ENCODE results near the gene PPIA.

DNA sequence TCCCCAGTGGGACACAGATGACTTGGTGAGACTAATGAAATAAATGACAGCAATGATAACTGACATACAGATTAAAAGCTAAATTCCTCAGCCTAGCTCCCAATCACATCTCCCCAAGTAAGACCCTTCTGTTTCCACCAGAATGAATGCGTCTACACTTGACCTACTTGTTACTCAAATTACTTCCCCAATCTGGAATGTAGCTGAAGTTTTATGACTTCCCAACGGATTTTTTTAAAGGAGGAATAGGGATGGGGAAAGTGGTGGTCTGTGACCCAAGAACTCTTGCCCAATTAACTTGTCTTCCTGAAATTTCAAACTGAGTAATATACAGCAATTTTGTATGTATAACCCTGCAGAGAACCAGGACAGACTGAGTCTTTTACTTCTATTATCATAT lies 42.3 kb downstream of the PPIA start:
- TF ChIP-seq, protein P1, sequence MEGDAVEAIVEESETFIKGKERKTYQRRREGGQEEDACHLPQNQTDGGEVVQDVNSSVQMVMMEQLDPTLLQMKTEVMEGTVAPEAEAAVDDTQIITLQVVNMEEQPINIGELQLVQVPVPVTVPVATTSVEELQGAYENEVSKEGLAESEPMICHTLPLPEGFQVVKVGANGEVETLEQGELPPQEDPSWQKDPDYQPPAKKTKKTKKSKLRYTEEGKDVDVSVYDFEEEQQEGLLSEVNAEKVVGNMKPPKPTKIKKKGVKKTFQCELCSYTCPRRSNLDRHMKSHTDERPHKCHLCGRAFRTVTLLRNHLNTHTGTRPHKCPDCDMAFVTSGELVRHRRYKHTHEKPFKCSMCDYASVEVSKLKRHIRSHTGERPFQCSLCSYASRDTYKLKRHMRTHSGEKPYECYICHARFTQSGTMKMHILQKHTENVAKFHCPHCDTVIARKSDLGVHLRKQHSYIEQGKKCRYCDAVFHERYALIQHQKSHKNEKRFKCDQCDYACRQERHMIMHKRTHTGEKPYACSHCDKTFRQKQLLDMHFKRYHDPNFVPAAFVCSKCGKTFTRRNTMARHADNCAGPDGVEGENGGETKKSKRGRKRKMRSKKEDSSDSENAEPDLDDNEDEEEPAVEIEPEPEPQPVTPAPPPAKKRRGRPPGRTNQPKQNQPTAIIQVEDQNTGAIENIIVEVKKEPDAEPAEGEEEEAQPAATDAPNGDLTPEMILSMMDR (IDR thresholded peaks at IDR 0.05; ENCODE audit: low read length): no peak
- TF ChIP-seq EZH2 (IDR thresholded peaks at IDR 0.05; ENCODE audit: borderline replicate concordance, low read length): no peak

All from OCI-LY1 (cell line).